Right ventricle myocardium inferior (tissue), 1 donor: Measurements from ENCODE around the gene FABP3. TPM values are rescaled to one million over a fixed set of nuclear protein-coding genes. Genes with fewer than 3 reads are reported as not detected.

Source experiments
- ATAC-seq: fragments of 200-7000 bp; cut with Tn5 transposase; one replicate; pipeline ENCODE4 v1.9.1; 2020; ENCODE audit warnings: mild to moderate bottlenecking, moderate library complexity
- DNase-seq: peaks from one replicate; pipeline ENCODE4 v3.0.0; 2021; ENCODE audit errors: missing footprints
- intact Hi-C: fragments of 100-400 bp; cut with DNase I; formaldehyde crosslinking; loops from one replicate; pipeline ENCODE4 v1.11.0; 2022
- long read RNA-seq: library from polyadenylated mRNA; unstranded; transcript quantifications from one replicate; pipeline ENCODE4 v2.0.0, GENCODE V29; 2021
- total RNA-seq: library from RNA; stranded (reverse); fragmentation: NEBNext Ultra II Directional; extraction: Animal tissue kit (Norgen Biotek cat#: 25700); gene quantifications from one replicate; pipeline ENCODE4 v1.2.1, GENCODE V29; 2021
- donor health status: DM: no; HTN: yes; CAD: no; lungs with severe emphysema.

Gene FABP3
- total RNA-seq = 5,086 TPM
- long read RNA-seq, transcript FABP3-201 (4 exons, 725 nt) = major isoform, 1,655 of 1,943 reads
- long read RNA-seq, transcript FABP3-204 (5 exons, 693 nt) = minor isoform, 6 of 1,943 reads
- long read RNA-seq, transcript FABP3-203 (3 exons, 535 nt) = minor isoform, 10 of 1,943 reads
- long read RNA-seq, partial matches to known transcripts = 51 of 1,943 reads
- long read RNA-seq, other reads (novel, unspliced or antisense) = 221 of 1,943 reads

DNA sequence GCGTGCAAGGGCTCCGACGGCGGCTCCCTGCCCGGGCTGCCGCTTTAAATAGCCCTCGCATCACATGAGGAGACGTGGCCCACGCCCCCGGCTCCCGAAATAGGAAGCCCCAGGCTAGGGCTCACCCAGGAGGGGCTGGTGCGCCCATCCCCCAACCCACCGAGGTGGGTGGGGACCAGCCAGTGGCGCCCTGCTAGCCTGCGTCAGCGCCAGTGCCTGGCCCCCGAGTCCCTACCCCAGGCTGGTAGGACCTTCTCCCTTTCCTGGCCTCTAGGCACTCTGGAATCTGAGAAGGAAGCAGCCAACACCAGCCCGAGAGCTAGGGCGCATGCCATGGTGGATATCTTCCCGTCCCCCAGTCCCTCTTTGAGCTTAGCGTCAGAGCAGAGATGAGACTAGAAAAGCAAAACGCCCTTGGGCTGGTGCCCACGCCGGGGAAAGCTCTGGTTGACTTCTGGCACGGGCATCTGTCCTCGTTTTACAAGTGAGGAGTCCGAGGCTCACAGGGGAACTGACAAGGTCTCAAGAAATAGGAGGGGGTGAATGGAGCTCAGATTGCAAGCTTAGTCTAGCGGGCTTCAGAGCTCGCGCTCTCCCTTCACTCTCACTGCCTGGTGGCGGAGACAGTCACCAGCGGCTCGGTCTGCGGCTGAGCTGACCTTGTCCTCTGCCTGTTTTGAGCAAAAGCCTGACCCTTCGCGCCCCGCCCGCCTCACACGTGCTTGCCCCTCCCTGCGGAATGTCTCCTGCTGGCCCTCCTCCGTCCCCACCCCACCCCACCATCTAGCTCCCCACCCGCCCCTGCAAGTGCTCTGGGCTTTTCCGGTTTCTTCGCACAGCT is at the start of gene FABP3:
Gene FABP3, minus strand, starts transcription at position 21 of the 841 bp plus-strand sequence. CDS start 62 bp downstream, outside the sequence.
- intact Hi-C loops = loop anchor here (1.0 kb wide), 1 partner anchor 9 kb away; no protein-coding TSS in a partner anchor
- DNase-seq = peak; percentile 90
- ATAC-seq = peak; percentile 78

DNA sequence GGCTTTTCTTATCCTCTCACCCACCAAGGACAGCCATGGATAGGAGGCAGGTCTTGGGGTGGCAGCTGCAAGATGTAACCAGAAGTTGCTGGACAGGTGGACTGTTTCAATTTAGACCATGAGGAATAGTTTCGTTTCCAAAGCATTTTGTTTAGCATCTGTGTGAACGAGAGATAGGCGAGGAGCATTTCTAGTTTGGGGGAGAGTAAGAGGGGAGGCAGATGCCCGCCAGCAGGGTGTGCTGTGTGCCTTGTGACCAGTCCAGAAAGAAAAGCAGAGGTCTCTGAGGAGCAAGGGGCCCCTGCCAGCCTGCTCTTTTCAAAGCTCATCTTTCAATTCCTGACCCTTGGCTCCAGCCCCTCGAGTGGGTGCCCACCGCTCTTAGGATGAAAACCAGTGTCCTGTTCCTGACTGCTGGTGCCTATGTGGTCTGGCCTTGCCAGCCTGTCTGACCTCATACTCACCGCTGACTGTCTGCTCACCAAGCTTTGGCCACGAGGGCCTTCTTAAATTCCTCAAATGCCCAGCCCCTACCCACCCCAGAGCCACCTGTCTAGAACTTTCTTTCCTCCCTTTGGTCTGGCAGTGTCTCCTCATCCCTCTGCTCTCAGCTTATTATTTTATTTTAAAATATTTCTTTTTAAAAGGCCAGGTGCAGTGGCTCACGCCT is 48.6 kb upstream of the FABP3 start:
- ATAC-seq (no peak), DNase-seq (no peak)
- intact Hi-C loops = loop anchor here (1.0 kb wide), 2 partner anchors 27 to 237 kb away; no protein-coding TSS in a partner anchor

DNA sequence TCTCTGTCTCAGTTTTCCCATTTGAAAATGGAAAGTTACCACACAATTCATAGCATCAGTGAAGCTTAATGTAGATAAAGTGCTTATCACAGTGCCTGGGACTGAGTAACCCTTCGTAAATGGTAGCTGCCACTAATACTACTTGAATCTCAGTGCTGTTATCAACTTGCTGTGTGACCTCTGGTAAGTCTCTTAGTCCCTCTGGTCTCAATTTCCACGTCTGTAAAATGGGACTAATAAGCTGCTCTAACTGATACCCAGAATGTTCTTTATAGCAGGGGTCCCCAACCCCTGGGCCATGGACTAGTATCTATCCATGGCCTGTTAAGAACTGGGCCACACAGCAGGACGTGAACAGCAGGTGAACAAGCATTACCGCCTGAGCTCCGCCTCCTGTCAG is 47.8 kb upstream of the FABP3 start:
- ATAC-seq = no peak
- no peak for DNase-seq
- intact Hi-C loops = no loop called here

DNA sequence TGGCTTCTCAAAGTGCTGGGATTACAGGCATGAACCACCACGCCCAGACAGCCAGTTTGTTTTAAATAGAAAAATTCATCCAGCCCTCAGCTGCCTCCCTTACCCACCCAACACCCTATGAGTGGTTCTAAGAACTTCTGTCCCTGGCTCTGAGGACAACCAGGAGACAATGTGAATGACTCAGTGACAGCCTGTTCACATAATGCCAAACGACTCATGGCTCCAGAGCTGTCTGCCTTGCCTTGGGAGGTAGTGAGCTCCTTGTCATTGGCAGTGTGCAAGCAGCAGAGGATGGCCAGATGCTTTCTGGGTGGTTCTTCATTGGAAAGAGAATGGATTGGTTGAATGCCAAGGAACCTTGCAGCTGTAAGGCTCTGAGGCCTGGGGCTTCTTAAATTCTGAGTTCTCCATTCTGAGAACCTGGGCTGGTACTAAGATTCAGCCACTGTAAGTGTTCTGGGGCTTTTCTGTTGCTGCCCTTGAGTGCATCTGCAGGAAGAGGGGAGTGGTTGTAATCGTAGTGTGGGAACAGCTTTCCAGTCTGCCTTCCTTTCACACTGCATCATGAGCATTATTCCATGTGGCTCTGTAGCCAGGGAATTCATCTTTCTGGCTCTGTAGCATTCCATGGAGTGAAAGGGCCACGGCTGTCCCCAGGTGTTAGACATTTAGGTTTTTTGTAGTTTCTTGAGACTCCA is 45.9 kb upstream of the FABP3 start:
- ATAC-seq = no peak
- intact Hi-C loops = no loop called here

DNA sequence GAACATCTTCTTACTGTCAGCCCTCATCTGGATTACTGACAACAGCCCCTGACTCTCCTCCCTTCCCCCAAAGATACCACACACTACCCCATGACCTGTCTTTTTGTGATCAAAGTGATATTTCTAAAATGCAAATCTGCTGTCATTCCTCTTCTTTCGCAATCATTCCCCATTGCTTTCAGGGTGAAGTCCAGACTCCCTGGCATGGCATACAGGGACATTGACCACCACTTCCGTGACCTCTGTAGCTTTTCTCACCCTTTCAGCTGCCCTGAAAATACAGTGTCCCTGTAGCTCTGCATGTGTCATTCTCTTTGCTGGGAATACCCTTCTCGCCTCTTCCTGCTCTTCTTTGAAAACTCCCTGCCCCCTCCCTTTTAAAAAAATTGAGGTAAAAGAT is 44.3 kb upstream of the FABP3 start:
- ATAC-seq = no peak
- intact Hi-C loops = no loop called here
- no peak for DNase-seq

More for the DNA sequence above, 45.9 kb upstream of the FABP3 start:
- DNase-seq = no peak

DNA sequence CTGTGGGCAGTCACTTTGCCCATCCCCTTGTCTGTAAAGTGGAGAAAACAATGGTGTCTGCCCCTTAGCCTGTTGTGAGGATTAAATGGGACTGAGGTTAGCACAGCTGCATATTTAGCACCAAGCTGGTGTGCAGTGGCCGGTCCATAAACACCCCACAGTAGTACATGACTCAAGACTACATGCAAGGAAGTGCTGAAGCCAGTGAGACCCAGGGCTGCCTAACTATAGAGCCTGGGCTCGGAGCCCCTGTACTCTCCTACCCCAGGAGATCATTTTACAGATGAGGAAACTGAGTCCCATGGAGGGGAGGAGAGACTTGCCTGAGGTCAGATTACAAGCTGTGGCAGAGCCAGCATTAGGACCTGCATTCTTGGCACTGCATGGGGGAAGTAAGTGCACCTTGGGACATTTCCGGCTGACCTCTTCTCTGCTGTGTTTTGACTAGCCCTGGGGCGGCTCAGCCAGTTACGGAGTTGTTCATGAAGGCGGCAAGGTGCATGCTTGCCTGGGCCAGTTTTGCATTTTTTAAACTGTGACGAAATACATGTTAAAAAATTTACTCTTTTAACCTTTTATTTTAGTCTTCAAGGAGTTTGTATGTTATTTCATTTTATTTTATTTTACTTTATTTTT is 43.3 kb upstream of the FABP3 start:
- ATAC-seq (no peak), DNase-seq (no peak)
- intact Hi-C loops = no loop called here

DNA sequence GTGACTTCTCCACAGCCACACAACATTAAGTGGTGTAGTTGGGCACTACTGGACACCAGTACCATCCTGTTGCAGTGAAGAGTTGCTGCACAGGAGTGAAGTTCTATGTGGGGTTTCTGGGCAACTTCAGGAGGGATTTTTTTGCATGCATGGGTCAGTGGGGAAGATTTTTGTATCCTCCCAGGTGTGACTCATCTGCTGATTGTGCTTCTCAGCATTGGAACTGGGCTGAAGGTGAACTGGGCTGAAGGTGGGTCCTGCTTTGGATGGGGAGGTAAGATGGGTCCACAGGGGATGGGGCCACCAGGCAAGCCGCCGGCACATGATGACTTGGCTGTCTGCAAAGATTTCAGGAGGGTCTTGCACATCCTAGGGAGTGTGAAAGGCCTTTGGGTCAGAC is 42.8 kb upstream of the FABP3 start:
- intact Hi-C loops = no loop called here
- DNase-seq (no peak), ATAC-seq (no peak)

DNA sequence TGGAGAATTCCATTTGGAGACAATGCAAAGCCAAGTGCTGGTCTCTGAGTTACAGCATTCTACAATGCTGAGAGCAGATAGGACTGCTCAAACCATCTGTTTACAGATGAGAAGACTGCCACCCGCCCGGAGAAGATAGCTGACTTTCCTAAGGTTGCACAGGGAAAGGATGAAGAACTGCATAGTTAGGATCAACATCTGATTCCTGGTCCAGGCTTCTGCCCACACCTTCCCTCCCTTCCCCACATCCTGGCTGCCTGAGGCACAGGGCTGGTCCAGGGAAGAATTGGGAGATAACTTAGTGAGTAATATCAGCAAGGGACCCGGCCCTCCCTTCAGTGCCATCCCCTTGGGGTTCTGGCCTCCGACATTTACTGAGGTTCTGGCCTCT is 42.1 kb upstream of the FABP3 start:
- intact Hi-C loops = loop anchor here (5.0 kb wide), 1 partner anchor 48 kb away; no protein-coding TSS in a partner anchor
- DNase-seq (no peak), ATAC-seq (no peak)

DNA sequence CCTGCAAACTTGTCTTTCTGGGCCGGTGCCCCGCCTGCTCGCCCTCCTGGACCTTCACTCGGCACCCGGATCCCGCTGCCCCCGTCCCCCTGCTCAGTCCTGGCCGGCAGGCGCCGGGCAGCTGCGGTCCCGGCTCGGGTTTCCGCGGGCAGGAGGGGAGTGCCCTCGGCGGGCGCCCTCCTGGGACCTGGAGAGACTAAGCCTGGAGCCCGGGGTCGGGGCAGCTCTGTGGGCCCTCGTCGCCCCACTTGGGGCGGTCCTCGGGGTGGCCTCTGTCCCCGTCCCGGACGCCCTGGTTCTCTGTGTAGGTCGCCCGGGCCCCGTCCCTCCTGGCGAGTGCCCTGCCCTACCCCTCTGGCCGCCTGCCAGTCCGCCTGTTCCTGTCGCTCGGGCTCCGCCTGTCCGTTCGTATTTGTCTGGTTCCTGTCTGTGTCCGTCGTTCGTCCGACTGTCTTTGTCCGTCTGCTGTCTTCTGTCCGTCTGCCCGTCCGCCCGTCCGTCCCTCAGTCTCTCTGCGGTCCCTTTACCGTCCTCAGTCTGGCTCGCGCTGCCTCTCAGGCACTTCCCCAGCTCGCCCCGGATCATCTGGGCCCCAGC is 40.6 kb upstream of the FABP3 start:
- DNase-seq = peak; percentile 90
- peak; percentile 85 for ATAC-seq
- intact Hi-C loops = loop anchor here (5.0 kb wide), 1 partner anchor 46 kb away; no protein-coding TSS in a partner anchor

DNA sequence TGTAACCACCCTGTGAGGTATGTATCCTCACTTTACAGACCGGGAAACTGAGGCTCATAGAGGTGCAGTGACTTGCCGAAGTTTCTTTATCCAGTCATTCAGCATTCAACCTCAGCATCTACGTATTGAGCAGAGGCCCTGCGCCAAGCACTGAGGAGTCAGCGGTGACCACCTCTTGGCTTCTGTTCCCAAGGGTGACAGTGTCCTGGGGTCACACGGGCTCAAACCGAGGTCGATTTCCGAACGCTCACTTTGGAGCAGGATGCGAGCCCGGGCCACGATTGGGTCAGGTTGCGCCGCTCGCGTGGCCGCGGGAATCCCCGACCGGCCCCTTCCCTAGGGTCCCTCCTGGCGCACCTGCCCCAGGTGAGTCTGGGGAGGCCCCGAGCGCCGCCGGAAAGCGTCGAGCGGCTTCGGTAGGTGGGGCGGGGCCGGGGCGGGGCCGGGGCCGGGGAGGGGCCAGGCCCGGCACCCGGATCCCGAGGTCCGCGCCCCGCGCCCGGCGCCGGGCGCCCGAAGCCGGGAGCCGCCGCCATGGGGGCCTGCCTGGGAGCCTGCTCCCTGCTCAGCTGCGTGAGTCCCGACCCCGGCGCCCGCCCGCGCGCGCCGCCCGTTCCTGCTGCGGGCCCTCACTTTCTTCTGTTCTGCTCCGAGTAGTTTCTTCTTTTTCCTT is 40.0 kb upstream of the FABP3 start, which contains the start of gene SERINC2:
Gene SERINC2, plus strand, starts transcription at position 482 of the 673 bp plus-strand sequence. Its CDS starts 53 bp downstream, at position 535.
- intact Hi-C loops = loop anchor here (5.0 kb wide), 1 partner anchor 46 kb away; no protein-coding TSS in a partner anchor
- ATAC-seq (peak; percentile 57), DNase-seq (no peak)

DNA sequence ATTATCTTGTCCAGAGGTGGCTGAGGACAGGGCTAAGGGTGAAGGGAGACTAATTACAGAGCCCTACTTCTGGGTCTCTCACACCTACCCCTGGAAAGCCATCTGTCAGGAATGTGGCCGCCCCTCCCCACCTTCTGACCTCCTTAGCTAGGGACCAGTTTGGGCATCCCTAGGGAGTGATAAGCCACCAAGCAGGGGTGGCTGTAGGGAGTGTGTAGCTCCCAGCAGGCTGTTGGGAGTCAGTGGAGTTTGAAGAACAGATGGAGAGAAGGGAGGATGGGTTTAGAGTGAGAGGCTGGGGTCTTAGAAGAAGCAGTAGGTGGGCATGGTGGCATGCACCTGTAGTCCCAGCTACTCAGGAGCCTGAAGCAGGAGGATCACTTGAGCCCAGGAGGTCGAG is 39.3 kb upstream of the FABP3 start:
- intact Hi-C loops = loop anchor here (5.0 kb wide), 1 partner anchor 45 kb away; no protein-coding TSS in a partner anchor
- DNase-seq = no peak
- ATAC-seq = no peak

DNA sequence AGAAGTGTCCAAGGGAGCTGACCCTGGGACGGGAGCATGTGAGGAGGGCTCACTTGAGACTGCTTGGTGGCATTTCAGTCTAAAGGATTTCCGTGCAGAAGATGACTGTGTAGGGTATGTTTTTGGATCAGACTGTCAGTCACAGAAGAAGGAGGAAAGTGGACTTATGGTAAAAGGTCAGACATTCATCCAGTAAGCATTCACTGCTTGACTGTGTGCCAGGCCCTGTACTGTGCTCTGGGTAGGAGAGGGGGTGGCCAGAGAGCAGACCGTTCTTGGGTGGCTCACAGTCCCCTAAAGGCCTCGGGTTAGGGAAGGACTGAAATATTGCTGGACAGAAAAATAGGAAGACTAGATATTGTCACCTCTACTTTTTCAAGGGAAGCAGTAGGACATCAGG is 38.0 kb upstream of the FABP3 start:
- ATAC-seq (no peak), DNase-seq (no peak)
- intact Hi-C loops = loop anchor here (5.0 kb wide), 1 partner anchor 44 kb away; no protein-coding TSS in a partner anchor

DNA sequence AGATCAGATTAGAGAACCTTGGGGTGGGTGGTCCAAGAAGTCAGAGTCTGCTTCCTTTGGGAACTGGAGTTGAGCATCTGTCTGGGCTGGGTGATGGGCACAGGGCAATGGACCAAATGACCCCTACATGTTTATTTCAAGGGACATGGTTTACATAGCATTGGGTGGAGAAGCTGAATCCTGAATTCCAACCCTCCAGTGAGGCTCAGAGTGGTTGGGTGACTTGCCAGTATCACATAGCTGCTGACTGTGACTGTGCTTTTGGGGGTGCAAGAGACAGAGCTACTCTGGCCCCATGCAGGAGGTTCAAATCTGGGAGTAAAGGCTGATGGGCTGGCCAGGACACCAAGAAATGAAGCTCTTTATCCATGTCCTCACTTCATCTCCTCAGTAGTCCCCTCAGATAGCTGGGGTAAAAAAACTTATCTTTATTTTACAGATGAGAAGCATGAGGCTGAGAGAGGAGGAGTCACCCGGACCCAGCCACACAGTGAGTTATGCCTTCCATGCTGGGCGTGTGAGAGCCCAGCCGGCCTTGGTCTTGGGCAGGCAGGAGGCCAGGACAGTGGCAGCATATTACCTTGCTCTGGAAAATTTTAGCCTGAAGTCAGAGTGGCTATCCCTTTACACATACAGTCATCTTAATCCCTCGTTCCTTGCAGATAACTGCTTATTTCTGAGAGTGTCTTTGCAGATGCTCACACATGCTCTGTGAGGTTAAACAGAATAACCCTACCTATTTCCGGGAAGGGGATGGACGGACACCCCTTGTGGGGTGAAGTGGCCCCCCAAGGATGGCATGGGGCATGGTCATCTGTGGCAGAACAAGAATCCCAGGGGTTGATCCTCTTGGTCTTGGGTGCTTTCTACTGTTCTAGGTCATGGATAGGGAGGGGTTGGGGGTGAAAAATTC is 37.3 kb upstream of the FABP3 start:
- DNase-seq = no peak
- intact Hi-C loops = loop anchor here (5.0 kb wide), 1 partner anchor 43 kb away; no protein-coding TSS in a partner anchor
- ATAC-seq = no peak

DNA sequence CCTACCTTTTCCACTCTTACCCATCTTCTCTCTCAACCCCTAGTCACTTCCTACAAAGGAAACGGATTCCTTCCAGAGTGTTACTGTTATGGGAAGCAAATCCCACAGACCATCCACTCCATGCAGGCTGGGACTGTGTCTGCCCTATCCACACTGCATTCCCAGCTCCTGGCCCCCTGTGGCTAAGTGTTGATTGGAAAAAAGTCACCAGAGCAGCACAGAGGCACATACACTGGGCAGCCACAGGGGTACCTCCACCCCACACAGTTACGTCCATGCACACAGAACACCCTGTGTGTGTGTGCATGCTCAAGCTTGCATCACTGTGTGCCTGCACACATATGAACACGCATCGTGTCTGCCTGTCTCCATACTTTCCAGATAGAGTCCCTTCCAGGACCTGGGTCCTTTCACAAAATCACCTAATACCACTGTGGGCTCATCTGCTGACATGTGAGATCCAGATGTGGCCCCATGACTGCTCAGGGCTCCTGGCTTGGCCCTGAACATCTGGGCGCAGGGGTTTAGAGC is 36.0 kb upstream of the FABP3 start:
- DNase-seq = no peak
- ATAC-seq = no peak
- intact Hi-C loops = no loop called here

DNA sequence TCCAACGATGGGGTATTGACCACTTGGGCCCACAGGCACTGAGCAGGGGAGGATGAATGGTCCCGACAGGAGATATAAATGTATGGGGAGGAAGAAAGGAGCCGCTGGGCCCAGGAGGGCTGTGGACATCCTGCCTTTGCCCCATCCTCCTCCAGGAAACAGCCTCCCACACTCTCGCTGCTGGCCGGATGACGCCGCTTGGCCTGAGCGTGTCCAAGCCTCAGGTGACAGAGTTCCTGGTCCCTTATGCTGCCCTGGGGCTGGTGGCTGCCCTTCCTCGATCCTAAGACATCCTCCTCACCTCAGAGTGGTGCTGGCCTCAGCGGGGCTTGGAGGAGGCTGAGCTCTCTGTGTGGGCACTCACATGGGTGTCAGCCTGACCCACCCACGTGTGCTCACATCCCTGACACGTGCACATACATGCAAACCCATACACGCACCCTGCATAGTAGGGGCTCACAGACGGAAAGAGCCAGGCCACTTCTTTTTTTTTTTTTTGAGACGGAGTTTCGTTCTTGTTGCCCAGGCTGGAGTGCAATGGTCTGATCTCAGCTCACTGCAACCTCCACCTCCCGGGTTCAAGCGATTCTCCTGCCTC is 34.3 kb upstream of the FABP3 start:
- DNase-seq = no peak
- ATAC-seq = no peak
- intact Hi-C loops = no loop called here
